HG02981 (cell line): Measurements from ENCODE around the gene HINFP.
"Not testable (repeated sequence)": the region's sequence is repeated elsewhere in the genome, so short reads cannot be mapped to it uniquely, and the experiment has no call there.

Experiments
- ATAC-seq: cut with Tn5 transposase; IDR thresholded peaks from one replicate; pipeline ENCODE4 v1.9.1; 2021; ENCODE audit warnings: mild to moderate bottlenecking, moderate library complexity; ENCODE audit not compliant: unreplicated experiment

HINFP gene

GRCh38 chr11:119155733-119156492 is 34.5 kb downstream of the HINFP start:
- ATAC-seq: no peak

GRCh38 chr11:119156496-119156895 is 35.1 kb downstream of the HINFP start:
- no peak for ATAC-seq

- ATAC-seq: no peak
Observed at GRCh38 chr11:119157063-119157462, 35.7 kb downstream of the HINFP start.

- no peak for ATAC-seq
Observed at GRCh38 chr11:119158467-119158866, 37.1 kb downstream of the HINFP start.

- no peak for ATAC-seq
Observed at GRCh38 chr11:119160151-119160550, 38.8 kb downstream of the HINFP start.

GRCh38 chr11:119161871-119162270 is 40.5 kb downstream of the HINFP start:
- ATAC-seq: no peak

- ATAC-seq: no peak
Observed at GRCh38 chr11:119166368-119167076, 45.1 kb downstream of the HINFP start.

- not testable (repeated sequence) for ATAC-seq
Observed at GRCh38 chr11:119167077-119167458, 45.7 kb downstream of the HINFP start.

- ATAC-seq: no peak
Observed at GRCh38 chr11:119167933-119168332, 46.6 kb downstream of the HINFP start.

- peak; percentile 89 for ATAC-seq
Observed at GRCh38 chr11:119168471-119169281, 47.3 kb downstream of the HINFP start, which contains the start of gene NLRX1. Gene NLRX1, plus strand, starts transcription at chr11:119168725. Its CDS starts 2,679 bp downstream, at chr11:119171404.

- ATAC-seq: peak; percentile 24
Observed at GRCh38 chr11:119169282-119169719, 47.9 kb downstream of the HINFP start.

- no peak for ATAC-seq
Observed at GRCh38 chr11:119172513-119172912, 51.1 kb downstream of the HINFP start.

GRCh38 chr11:119173453-119173852 is 52.1 kb downstream of the HINFP start:
- ATAC-seq: no peak

- no peak for ATAC-seq
Observed at GRCh38 chr11:119175493-119176077, 54.2 kb downstream of the HINFP start.

- no peak for ATAC-seq
Observed at GRCh38 chr11:119178166-119178680, 56.8 kb downstream of the HINFP start.

GRCh38 chr11:119179342-119179741 is 58.0 kb downstream of the HINFP start:
- ATAC-seq: no peak

- no peak for ATAC-seq
Observed at GRCh38 chr11:119179983-119180382, 58.6 kb downstream of the HINFP start.

GRCh38 chr11:119180729-119181676 is 59.6 kb downstream of the HINFP start:
- no peak for ATAC-seq

GRCh38 chr11:119181677-119182412 is 60.5 kb downstream of the HINFP start:
- no peak for ATAC-seq
